GM19239 (cell line): ENCODE data around the gene EQTN.
"Not testable (repeated sequence)": the region's sequence is repeated elsewhere in the genome, so short reads cannot be mapped to it uniquely, and the experiment has no call there.

Experiments used
- DNase-seq: peaks from one replicate; pipeline ENCODE4 v3.0.0; 2011; ENCODE audit warnings: low spot score; ENCODE audit not compliant: insufficient read length
- FAIRE-seq: peaks from 2 replicates; lab custom pipeline; 2011; peaks lifted over from hg19 to GRCh38; lab: Jason Lieb, UNC

EQTN gene

GRCh38 chr9:27303219-27303618 is 6.3 kb upstream of the EQTN start:
- DNase-seq (no peak), FAIRE-seq (no peak)

- no peak for FAIRE-seq
- no peak for DNase-seq
Measured at GRCh38 chr9:27293996-27294395, 3.0 kb downstream of the EQTN start.

GRCh38 chr9:27292659-27293405 is 4.1 kb downstream of the EQTN start:
- DNase-seq, result no peak
- FAIRE-seq, result no peak

GRCh38 chr9:27291292-27291691 is 5.7 kb downstream of the EQTN start:
- no peak for FAIRE-seq

GRCh38 chr9:27282269-27282668 is 14.7 kb downstream of the EQTN start:
- FAIRE-seq (no peak), DNase-seq (no peak)

More at GRCh38 chr9:27291292-27291691, 5.7 kb downstream of the EQTN start:
- no peak for DNase-seq

GRCh38 chr9:27280860-27281259 is 16.1 kb downstream of the EQTN start:
- no peak for FAIRE-seq
- DNase-seq, result no peak

- no peak for FAIRE-seq
- DNase-seq, result no peak
Measured at GRCh38 chr9:27280249-27280648, 16.7 kb downstream of the EQTN start.

- DNase-seq, result no peak
- FAIRE-seq, result no peak
Measured at GRCh38 chr9:27279611-27280010, 17.3 kb downstream of the EQTN start.

- FAIRE-seq (no peak), DNase-seq (no peak)
Measured at GRCh38 chr9:27278374-27278773, 18.6 kb downstream of the EQTN start.

GRCh38 chr9:27276193-27277030 is 20.5 kb downstream of the EQTN start:
- peak; percentile 75 for FAIRE-seq
- peak; percentile 12 for DNase-seq

GRCh38 chr9:27273186-27273585 is 23.8 kb downstream of the EQTN start:
- DNase-seq, result no peak
- no peak for FAIRE-seq

- DNase-seq (no peak), FAIRE-seq (no peak)
Measured at GRCh38 chr9:27272103-27272502, 24.8 kb downstream of the EQTN start.

- DNase-seq (no peak), FAIRE-seq (no peak)
Measured at GRCh38 chr9:27261517-27262211, 35.3 kb downstream of the EQTN start.

GRCh38 chr9:27260789-27261516 is 36.0 kb downstream of the EQTN start:
- DNase-seq (no peak), FAIRE-seq (no peak)

- DNase-seq, result no peak
- no peak for FAIRE-seq
Measured at GRCh38 chr9:27258662-27259061, 38.3 kb downstream of the EQTN start.

- no peak for FAIRE-seq
- DNase-seq, result no peak
Measured at GRCh38 chr9:27248702-27249101, 48.2 kb downstream of the EQTN start.

GRCh38 chr9:27247756-27248155 is 49.2 kb downstream of the EQTN start:
- peak; percentile 51 for FAIRE-seq
- DNase-seq, result peak; percentile 12

- not testable (repeated sequence) for FAIRE-seq, DNase-seq
Measured at GRCh38 chr9:27239648-27240047, 57.3 kb downstream of the EQTN start.
